Vagina (tissue), 2 donors: ENCODE measurements around the gene GLI1.

Experiments
- CTCF ChIP-seq, 3 experiments: fragments of 450-650 bp in 2 of 3; fragments of 200-600 bp in 1 of 3; sonication (generic) in 1 of 3; IDR thresholded peaks; one replicate each; pipeline ENCODE4 v1.5.1; 2017 to 2019; ENCODE audit warnings: antibody characterized with exemption in 3 of 3, mild to moderate bottlenecking in 2 of 3, moderate library complexity in 2 of 3
- POLR2AphosphoS5 ChIP-seq, 2 donors: sonication (generic); formaldehyde crosslinking; IDR thresholded peaks; one replicate each; pipeline ENCODE4 v1.9.0; 2017; ENCODE audit warnings: antibody characterized with exemption in 2 of 2, mild to moderate bottlenecking in 2 of 2, low read depth in 1 of 2; ENCODE audit not compliant: insufficient read depth in 1 of 2

GRCh38 chr12:57470286-57470969 is 10.8 kb downstream of the GLI1 start:
- no peak for TF ChIP-seq POLR2AphosphoS5 (IDR thresholded peaks at IDR 0.05; ENCODE audit: insufficient read depth in 1 of 2, low read depth in 1 of 2)
- no peak for TF ChIP-seq CTCF (IDR thresholded peaks at IDR 0.05)
